GM19397 (cell line): ENCODE results near the gene ACTL8.

Experiments
- ATAC-seq: cut with Tn5 transposase; IDR thresholded peaks from one replicate; pipeline ENCODE4 v1.9.1; 2021; ENCODE audit warnings: mild to moderate bottlenecking, moderate library complexity; ENCODE audit not compliant: unreplicated experiment

Gene ACTL8

DNA sequence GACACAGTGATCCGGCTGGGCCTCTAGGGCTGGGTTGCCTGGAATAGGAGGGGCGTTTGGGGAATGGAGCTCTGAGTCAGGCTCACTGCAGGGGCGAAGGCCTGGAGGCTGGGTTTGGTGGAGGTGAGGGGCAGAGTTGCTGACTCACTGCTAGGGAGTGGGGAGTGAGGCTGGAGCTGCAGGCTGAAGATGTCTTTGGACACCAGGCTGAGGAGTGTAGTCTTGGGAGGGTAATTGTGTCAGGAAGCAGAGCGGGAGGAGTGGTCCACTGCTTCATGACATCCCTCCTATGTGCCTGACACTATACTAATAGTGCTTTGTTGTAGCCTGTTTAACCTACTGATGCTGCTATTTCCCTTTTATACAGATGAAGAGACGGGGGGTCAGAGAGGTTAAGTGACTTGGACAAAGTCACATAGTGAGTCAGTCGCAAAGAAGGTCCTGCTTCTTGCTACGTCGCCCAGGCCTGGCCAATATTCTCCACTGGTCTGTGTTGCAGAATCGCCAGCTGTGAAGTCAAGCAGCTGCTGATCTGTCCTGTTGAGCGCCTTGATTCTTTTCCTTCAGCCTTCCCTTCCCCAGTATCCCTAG, 13.6 kb downstream of the ACTL8 start:
- ATAC-seq, result no peak

DNA sequence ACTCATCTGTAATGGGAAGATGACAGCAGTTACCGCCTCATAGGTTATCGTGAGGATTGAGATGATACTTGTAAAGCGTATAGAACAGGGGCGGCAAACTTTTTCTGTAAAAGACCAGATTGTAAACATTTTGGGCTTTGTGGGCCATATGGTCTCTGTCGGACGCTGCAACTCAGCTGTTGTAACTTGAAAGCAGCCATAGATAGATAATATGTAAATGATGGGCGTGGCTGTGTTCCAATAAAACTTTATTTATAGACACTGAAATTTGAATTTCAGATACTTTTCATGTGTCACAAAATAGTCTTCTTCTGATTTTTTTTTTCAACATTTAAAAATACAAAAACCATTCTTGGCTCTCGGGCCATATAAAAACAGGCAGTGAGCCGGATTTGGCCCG, 15.8 kb downstream of the ACTL8 start:
- ATAC-seq, result no peak

DNA sequence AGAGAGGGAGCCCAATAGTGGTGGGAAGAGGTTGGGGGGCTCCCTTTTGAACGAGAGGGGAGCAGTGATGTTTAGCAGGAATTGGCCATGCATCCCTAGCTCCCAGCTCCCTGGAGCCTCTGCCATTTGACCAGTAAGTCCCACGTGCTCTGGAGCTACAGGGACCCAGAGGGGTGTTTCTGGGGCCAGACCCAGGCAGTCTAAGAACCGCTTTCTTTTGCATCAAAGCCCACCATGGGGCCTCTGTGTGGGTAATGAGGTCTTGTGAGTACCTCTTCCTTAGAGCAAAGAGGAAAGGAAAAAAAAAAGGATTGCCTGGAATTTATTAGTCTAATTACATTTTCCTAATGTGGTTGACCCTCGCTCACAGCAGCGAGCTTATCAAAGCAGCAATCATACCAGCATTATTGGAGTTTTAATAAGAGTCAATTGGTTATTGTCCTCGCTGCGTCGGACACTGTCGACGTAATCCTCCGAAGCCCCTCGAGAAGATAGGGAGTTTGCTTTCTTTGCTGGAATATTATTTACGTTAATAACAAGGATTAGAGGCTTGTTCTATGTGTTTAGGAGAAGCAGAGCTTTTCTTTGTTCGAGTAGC, 17.6 kb downstream of the ACTL8 start:
- no peak for ATAC-seq

DNA sequence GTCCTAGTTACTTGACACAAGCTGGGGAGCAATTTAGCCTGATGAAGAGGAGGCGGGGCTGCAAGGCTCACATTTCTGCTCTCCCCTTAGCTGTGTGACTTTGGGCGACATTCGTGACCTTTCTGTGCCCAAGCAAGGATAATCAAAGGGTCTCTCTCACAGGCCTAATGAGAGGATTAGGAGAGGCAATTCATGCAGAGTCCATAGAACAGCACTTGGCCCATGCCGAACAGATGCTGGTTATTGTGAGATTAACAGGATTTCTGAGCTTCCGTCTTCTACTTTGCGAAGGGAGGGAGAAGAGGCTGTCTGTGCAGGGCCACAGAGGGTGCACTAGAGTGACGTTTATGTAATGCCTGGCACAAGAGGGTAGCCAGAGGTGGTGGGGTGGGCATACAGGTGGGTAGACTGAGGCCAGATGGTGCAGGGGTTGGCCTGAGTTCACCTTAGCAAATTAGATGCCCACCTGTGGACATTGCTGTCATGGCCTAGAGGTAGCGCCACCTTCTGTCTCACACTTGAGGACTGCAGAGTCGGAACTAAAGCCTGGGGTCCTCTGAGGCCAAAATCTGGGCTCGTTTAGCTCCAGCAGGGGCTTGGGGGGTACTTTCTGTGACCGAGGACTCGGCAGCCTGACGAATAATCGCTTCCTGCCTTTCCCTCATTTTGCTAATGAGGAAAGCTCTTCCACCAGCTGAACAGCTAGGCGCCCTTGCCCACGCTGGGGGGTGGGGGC, 18.6 kb downstream of the ACTL8 start:
- no peak for ATAC-seq

DNA sequence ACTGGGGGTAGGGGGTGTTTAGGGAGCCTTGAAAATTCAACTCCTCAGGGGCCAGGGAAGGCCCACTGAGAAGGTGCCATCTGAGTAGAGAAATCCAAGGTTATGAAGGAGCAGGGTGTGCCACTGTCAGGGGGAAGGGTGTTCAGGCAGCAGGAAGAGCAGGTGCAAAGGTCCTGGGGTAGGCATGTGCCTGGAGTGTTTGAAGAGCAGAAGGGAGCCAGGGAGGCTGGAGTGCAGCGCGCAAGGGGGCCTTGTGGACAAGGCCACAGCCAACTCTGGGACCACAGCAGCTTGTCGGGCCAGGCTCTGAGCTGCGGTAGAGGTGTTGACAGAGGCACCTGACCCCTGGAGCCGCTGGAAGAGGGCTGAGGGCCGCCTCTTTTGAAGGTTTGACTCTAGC, 19.3 kb downstream of the ACTL8 start:
- ATAC-seq, result no peak

DNA sequence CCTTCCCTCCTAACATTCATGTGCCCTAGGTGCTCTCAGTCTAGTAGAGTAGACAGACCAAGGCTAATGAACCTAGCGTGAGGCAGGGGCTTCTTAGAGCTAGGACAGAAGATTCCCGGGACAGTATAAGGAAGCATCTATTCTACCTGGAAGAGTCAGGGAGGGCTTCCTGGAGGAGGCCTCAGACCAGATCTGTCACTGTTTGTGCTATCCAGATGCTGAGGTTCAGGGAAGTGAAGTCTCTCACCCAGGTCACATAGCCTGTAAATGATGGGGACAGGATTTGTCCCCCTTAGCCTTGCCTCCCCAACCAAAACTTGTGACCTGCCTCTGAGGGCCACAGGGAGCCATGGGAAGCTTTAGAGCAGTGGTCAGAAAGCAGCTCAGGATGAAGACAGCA, 20.7 kb downstream of the ACTL8 start:
- ATAC-seq, result no peak

DNA sequence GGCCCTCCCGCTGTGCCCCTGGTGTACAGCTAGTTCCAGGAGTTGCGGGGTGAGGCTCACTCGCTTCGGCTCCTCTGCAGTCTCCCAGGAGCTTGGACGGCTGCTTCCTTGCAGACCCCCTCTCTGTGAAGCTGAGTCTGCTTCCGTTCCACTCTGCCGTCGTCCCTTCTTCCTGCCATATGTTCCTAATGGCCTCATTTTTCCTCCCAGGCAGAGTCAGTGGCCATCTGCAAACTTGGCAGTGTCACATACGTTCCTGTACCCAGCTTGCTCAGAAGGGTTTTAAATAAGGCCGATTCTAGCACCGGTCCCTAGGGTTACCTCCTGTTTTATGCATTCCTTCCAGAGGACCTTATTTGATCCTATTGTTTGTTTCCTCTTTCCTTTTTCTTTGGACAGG, 21.3 kb downstream of the ACTL8 start:
- ATAC-seq, result no peak

DNA sequence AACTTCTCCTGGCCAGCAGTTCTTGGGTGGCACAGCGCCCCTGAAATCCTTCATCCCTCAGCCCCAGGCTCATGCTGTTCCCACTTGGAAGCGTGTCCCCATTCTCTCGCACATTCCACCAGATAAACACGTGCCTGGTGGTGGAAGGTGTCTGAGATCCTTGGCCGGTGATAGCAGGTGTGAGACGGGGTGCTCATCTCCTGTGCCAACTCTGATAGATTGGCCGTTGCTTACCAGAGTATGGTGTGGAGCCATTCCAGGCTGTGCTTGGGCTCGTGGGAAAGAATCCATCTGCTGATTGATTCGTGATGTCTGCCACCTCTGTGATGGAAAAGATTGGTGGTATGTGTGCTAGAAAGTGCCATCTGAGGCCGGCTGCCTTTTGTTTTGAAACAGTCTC, 22.2 kb downstream of the ACTL8 start:
- no peak for ATAC-seq

DNA sequence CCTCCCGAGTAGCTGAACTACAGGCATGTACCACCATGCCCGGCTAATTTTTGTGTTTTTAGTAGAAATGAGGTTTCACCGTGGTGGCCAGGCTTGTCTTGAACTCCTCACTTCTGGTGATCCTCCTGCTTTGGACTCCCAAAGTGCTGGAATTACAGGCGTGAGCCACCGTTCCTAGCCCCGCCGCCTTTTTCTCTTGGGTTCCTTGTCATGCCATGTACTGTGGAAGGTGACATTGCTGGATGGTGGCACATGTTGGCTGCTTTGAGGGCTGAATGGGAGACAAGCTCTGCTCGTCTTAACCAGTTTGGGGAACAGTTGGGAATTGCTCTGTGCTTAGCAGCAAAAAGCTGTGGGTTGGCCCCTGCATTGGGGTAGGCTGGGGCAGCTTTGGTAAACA, 22.7 kb downstream of the ACTL8 start:
- no peak for ATAC-seq

DNA sequence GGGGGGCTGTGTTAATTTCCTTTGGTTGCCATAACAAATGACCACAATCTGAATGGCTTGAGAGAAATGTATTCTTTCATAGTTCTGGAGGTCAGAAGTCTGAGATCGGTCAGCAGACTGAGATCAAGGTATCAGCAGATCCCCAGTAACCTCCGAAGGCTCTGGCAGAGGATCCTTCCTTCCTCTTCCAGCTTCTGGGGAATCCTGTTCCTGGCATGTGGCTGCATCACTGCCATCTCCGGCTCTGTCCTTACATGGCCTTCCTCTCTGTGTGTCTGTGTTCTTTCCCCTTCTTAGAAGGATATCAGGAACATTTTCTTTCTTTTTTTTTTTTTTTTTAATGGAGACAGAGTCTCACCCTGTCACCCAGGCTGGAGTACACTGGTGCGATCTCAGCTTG, 25.8 kb downstream of the ACTL8 start:
- no peak for ATAC-seq

DNA sequence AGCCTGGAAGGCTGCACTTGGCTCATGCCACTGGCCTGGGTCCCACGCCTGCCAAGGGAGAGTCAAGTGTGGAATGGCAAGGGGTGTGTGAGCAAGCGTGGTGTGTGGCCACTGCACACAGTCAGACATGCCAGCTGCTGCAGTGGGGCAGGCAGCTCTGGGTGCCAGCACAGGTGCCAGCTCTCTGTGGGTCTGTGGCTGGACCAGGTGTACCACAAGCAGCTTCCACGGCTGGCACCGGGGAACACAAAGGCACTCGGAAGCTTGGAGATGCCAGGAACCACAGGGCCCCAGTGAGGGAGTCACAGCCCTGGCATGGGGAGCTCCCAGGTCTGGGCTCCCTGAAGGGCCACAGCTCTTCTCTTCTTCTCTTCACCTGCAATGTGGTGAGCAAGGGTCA, 34.8 kb downstream of the ACTL8 start:
- no peak for ATAC-seq

DNA sequence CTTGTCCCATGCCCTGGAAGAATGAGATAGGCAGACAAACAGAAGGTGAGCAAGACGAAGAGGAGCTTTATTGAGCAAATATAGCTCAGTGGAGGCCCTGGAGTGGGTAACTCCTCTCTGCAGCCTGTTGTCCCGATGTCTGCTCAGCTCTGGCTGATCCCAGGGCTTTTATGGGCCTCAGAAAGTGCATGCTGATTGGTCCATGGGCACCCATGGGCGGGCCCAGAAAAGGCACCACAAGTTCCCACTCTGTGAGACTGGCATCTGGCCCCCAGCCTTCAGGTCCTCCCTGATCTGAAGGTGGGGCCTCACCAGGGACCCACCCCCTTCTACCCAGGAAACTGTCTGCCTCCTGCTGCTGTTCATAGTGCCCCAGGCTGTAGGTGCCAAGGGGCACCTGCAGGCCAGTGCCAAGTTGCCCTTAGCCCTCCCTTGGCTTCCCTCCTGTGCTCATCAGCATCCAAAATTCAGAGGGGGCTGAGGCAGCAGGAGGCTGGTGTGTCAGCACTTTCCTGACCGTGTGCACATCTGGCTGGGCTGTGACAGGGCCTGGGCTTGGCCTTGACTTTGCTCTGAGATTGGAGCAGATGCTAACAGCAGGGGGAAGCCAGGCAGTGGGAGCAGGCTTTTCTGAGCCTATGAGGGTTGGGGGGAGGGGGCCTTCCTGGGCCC, 35.4 kb downstream of the ACTL8 start:
- no peak for ATAC-seq

DNA sequence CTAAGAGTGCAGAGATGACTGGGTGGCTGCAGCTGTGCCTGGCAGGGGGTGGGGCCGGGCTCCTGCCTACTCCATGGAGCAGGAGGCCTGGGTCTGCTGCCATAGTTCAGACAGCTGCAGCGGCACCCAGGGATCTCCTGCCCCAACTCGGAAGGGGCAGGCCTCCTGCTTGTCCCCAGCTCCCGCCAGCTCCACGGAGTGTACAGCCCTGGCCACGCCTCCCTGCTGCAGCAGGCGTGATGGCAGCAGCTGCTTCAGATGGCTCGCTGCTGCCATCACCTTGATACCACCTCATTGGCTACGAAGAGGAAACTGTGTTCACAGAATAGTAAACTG, 35.9 kb downstream of the ACTL8 start:
- no peak for ATAC-seq

DNA sequence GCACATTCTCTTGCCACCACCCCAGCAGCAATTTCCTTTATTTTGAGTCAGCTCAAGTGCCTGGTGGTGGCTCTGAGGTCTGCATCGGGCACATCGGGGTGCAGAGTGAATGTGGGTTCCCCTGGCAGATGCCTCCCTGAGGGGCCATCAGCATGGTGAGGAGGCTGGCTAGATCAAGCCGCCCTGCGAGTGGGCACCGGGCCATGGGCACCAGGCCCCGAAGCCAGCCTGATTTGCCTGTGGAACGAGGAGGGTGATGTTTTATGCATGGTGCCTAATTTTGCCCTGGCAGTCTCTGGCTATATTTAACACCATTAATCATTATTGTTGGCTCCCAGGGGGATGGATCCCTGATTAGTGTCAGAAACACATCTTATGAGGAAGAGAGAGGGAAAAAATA, 36.3 kb downstream of the ACTL8 start:
- ATAC-seq, result no peak

DNA sequence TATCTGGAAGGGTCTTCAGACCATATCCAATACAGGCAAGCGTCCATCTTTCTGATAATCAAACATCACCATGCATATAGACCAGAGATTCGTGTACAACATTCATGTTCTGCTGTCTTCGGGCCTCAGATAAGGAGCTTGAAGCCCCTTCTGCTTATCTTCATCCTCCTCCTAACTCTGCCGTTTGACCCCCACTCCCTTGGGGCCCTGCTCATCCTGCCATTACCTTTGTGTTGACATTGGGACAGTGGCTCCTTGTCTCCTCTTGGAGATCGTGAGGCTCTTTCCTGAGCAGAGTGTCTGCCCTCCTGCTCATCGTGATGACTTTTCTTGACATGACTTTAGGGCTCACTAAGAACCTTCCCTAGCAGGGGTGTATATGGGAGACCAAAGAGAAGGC, 37.3 kb downstream of the ACTL8 start:
- ATAC-seq, result no peak

DNA sequence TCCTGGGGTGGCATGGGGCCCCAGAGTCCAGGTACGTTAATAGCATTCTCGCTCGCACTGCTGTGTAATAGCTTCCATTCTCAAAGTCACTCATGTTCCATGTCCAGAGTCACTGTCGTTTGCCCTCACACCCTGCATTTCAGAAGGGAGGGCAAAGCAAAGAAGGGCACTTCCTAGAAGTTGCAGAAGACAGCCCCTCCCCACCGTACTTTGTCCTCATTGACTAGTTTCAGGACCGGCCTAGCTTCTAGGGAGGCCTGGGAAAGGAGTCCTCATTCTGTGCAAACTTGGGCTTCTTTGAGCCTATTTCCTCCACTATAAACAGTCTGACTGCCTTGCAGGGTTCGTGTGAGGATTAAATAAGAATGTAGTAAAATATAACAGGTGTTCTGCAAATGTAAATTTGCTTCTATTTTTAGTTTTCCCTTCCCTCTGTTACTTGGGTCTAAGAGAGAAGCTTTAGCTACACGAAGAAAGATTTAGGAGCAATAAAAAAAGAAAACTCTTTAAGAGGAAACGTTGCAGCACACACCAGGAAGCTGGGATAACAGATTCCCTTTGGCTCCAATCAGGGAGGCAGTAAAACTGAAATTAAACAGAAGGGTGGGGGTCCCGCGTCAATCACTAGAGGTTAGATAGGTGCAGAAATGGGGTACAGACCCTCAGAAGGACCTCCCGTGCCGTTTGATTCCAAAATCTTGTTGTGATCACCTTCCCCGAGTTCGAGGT, 40.1 kb downstream of the ACTL8 start:
- ATAC-seq, result no peak

DNA sequence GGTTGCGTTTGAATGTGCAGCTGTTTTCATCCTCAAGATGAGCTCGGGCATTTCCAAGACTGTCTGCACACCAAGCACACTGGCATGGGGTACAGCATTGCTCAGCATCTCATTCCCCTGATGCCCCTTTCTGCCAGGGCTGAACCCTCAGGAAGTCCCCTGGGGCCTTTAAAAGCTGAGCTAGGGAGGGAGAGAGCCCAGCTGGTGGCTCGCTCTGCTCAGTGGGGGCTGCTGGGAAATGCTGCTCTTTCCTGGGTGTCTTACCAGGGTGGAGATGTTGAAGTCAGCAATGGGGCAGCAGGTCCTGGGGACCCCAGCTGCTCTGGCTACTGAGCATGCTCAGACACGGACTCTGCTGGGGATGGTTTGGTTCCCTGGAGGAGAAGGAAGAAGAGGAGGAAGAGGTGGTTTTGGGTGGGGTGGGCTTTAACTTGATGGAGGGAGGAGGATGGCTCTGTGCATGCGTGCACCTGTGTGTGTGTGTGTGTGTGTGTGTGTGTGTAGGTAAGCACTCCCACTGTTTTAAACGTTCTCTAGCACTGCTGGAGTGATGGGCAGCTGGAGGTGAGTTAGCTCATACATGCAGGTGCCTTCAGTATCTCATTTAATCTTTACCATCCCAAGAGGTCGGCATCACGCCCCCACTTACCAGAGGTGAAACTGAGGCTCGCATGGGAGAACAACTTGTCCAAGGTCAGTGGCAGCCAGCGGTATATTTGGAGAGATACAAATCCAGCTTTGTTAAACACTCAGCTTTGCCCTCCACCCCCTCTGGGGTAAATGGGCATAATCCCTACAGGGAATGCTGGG, 40.9 kb downstream of the ACTL8 start:
- no peak for ATAC-seq

DNA sequence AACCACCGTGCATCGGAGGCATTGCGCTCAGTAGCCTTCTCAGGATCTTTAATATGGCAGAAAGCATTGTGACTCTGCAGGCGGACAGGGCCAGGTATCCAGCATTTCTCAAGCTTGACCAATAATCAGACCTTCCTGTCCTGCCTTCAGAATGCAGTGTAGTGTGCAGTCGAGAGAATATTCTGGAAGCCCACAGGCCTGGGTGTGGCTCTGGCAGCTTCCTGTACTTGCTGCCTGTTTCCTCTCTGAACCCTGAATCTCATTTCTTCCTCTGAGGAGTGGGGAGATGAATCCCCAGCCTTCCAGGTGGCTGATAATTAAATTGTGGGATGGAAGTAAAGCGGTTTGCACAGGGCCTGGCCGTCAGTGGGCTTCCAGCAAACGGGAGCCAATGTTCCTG, 42.3 kb downstream of the ACTL8 start:
- ATAC-seq, result no peak

DNA sequence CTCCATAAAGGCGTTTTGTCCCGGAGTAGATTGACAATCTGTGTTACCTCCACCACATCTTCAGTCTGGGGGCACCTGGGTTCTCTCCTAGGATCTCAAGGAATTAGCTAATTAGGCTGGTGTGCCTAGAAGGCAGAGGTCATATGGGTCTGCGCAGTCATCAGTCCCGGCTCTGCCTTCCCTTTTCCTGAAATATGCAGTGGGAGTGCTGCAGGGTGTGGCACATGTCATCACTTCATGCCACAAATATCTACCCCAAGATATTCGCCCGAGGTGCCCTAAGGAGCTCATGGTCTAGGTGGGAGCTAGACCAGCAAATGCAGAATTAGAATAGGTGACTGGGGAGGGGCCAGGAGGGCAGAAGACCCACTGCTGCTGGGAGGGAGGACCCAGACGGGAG, 42.9 kb downstream of the ACTL8 start:
- no peak for ATAC-seq

DNA sequence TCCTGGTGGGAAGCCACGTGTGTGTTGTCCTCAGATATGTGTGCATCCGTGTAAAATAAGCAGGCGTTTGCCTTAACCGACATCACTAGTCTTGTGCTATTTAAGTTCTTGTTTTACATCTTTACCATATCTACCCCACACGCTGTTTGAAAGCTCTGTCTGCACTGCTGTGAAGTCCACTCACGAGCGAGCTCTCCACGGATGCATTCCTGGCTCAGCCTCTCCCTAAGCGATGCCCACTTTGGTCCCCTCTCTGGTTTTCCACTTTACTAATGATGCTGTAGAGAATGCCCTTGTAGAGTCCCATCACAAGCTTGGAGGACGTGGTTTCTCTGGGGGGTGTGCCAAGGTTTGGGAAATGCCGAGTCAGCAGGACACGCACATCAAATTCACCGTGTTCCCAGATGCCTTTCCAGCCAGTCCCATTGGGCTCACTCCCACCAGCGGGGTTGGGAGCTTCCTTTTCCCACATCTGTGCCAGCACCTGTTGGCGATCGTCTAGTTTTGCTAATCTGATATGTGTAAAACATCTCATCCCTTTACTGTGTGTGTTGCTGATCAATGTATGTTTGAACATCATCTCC, 43.8 kb downstream of the ACTL8 start:
- no peak for ATAC-seq
